ENCODE results near the gene ERC2.

DNA sequence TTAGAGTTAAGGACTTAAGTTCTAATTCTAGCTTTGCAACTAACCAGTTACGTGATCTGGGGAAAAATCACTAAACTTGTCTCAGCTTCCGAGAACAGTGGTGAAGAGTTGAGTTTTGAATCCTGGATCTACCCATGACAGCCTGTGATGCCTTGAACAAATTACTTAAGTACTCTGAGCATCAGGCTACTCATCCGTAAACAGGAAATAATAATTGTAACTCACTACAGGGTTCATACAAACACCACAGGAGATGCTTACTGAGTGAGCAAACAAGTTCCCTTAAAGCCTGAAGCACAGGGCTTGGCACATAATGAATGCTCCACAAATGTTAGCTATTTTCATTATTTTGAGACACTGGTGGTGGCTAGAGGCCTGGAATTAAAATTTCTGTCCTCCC lies 158.8 kb downstream of the ERC2 start:
- TF ChIP-seq, protein P1, sequence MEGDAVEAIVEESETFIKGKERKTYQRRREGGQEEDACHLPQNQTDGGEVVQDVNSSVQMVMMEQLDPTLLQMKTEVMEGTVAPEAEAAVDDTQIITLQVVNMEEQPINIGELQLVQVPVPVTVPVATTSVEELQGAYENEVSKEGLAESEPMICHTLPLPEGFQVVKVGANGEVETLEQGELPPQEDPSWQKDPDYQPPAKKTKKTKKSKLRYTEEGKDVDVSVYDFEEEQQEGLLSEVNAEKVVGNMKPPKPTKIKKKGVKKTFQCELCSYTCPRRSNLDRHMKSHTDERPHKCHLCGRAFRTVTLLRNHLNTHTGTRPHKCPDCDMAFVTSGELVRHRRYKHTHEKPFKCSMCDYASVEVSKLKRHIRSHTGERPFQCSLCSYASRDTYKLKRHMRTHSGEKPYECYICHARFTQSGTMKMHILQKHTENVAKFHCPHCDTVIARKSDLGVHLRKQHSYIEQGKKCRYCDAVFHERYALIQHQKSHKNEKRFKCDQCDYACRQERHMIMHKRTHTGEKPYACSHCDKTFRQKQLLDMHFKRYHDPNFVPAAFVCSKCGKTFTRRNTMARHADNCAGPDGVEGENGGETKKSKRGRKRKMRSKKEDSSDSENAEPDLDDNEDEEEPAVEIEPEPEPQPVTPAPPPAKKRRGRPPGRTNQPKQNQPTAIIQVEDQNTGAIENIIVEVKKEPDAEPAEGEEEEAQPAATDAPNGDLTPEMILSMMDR (IDR thresholded peaks at IDR 0.05): no peak
- TF ChIP-seq POLR2A (IDR thresholded peaks at IDR 0.05) (no peak), POLR2AphosphoS5 (IDR thresholded peaks at IDR 0.05) (no peak)
